ENCODE measurements around the gene CCDC102A. TPM values are rescaled to one million over a fixed set of nuclear protein-coding genes. Genes with fewer than 3 reads are reported as not detected.

CCDC102A gene
- total RNA-seq, 4 donors from 2014 or later, result 17.4 to 30.4 (median 24.5) TPM

DNA sequence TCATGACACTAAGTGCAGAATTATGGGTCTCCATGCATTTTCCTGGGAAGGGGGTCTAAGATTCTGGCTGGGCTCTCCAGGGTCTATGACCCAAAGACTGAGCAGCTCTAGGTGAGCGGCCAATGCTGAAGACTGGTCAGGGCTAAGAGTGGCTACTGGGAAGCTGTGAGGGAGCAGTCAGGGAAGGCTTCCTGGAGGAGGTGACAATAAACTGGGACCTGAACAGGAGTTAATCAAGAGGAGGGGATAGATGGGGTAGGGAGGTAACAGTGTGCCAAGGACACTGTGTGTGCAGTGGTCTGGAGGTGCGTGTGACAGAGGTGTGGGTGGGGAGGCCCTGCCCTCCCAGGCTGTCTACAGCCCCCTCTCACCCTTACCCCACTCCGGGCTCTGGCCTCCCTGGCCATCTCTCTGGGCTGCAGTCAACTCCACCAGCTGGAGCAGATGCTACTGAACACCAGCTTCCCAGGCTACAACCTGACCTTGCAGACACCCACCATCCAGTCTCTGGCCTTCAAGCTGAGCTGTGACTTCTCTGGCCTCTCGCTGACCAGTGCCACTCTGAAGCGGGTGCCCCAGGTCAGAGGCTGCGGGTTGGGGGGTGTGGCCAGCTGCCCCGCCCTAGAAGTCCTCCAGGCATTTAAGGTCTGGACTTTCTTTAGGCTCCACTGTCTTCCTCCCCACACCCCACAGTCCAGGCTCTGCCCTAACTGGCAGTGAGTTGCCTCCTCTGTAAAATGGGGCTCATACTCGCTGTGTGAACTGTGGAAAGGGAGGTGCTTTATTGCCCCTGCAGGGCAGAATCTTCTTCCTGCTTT, 26.5 kb upstream of the CCDC102A start:
- Histone ChIP-seq H3K4me3 (no peak overlapping the region), H3K27ac (no peak overlapping the region), H3K36me3 (no peaks in the 10 kb centered on the region), H3K4me1 (no peaks in the 10 kb centered on the region), H3K27me3 (peaks cover 0 to 29% of the 10 kb centered on the region in 2 donors), H3K9me3 (peaks cover 0 to 27% (median 6%) of the 10 kb centered on the region in 4 donors)
- no peak for DNase-seq (ENCODE audit: low spot score in 2 of 2)
- WGBS, 2 donors, result 49 to 60% methylated on average over 7 of the region's 8 CpGs
- TF ChIP-seq EP300 (IDR thresholded peaks at IDR 0.05) (no peak), POLR2A (IDR thresholded peaks at IDR 0.05) (no peak)
- TF ChIP-seq, protein P1, sequence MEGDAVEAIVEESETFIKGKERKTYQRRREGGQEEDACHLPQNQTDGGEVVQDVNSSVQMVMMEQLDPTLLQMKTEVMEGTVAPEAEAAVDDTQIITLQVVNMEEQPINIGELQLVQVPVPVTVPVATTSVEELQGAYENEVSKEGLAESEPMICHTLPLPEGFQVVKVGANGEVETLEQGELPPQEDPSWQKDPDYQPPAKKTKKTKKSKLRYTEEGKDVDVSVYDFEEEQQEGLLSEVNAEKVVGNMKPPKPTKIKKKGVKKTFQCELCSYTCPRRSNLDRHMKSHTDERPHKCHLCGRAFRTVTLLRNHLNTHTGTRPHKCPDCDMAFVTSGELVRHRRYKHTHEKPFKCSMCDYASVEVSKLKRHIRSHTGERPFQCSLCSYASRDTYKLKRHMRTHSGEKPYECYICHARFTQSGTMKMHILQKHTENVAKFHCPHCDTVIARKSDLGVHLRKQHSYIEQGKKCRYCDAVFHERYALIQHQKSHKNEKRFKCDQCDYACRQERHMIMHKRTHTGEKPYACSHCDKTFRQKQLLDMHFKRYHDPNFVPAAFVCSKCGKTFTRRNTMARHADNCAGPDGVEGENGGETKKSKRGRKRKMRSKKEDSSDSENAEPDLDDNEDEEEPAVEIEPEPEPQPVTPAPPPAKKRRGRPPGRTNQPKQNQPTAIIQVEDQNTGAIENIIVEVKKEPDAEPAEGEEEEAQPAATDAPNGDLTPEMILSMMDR (IDR thresholded peaks at IDR 0.05), result no peak

DNA sequence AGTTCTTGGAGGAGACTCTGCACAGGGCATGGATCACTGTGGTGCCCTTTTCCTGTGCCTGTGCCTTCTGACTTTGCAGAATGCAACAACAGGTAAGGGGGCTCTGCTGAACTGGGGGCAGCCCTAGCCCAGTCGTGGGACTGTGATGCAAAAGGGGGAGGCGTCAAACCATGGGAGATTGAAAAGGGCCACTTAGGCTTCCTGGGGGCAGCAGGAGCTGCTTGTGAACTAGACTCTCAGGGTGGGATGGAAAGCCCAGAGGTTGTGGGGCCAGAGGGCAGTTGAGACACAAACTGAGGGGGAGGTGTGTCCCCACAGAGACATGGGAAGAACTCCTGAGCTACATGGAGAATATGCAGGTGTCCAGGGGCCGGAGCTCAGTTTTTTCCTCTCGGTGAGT, 25.7 kb upstream of the CCDC102A start:
- Histone ChIP-seq H3K36me3 (no peaks in the 10 kb centered on the region), H3K27ac (no peak overlapping the region), H3K27me3 (peaks cover 0 to 29% of the 10 kb centered on the region in 2 donors), H3K4me1 (no peaks in the 10 kb centered on the region), H3K4me3 (no peak overlapping the region), H3K9me3 (peaks cover 0 to 27% (median 6%) of the 10 kb centered on the region in 4 donors)
- DNase-seq (ENCODE audit: low spot score in 2 of 2), result no peak
- TF ChIP-seq POLR2A (IDR thresholded peaks at IDR 0.05) (no peak), EP300 (IDR thresholded peaks at IDR 0.05) (no peak)
- TF ChIP-seq, protein P1 (IDR thresholded peaks at IDR 0.05), result no peak
- WGBS, 2 donors, result 89 to 98% methylated on average over 4 of the region's 4 CpGs

- Histone ChIP-seq H3K27me3 (peaks cover 0 to 21% of the 10 kb centered on the region in 2 donors), H3K4me1 (no peaks in the 10 kb centered on the region), H3K9me3 (peaks cover 0 to 27% (median 6%) of the 10 kb centered on the region in 4 donors), H3K36me3 (no peaks in the 10 kb centered on the region), H3K27ac (no peak overlapping the region), H3K4me3 (no peak overlapping the region)
- no peak for TF ChIP-seq POLR2A (IDR thresholded peaks at IDR 0.05)
- no peak for TF ChIP-seq EP300 (IDR thresholded peaks at IDR 0.05)
- TF ChIP-seq, protein P1 (IDR thresholded peaks at IDR 0.05), result no peak
- DNase-seq (ENCODE audit: low spot score in 2 of 2), result no peak
- 73 to 81% methylated on average over 4 of the region's 4 CpGs for WGBS, 2 donors
These were observed 22.9 kb upstream of the CCDC102A start for GRCh38 chr16:57559072-57559790.

DNA sequence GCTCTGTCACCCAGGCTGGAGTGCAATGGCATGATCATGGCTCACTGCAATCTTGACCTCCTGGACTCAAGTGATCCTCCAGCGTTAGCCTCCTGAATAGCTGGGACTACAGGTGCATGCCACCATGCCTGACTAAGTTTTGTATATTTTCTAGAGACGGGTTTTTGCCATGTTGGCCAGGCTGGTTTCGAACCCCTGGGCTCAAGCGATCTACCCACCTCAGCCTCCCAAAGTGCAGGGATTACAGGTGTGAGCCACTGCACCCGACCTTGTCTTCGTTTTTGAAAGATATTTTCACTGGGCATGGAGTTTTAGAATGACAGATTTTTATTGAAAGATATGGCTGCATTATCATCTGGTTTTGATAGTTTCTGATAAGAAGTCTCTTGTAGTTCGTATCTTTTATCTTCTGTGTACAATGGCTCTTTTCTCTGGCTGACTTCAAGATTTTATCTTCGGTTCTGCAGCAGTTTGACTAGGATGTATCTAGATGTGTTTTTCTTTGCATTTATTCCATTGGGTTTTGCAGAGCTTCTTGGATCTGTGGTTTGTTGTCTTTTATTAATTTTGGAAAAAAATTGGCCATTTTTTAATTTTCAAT, 20.7 kb upstream of the CCDC102A start:
- no peak for TF ChIP-seq POLR2A (IDR thresholded peaks at IDR 0.05)
- TF ChIP-seq, protein P1 (IDR thresholded peaks at IDR 0.05), result no peak
- TF ChIP-seq EP300 (IDR thresholded peaks at IDR 0.05), result no peak
- 69 to 73% methylated on average over 8 of the region's 8 CpGs for WGBS, 2 donors
- H3K4me1 ChIP-seq, result no peaks in the 10 kb centered on the region
- H3K27ac ChIP-seq, result no peak overlapping the region
- H3K36me3 ChIP-seq, result no peaks in the 10 kb centered on the region
- H3K4me3 ChIP-seq, result no peak overlapping the region
- peaks cover 0 to 6% of the 10 kb centered on the region in 2 donors for H3K27me3 ChIP-seq
- peaks cover 0 to 26% (median 6%) of the 10 kb centered on the region in 4 donors for H3K9me3 ChIP-seq
- no peak for DNase-seq (ENCODE audit: low spot score in 2 of 2)

Data from tibial nerve (tissue), 4 donors.